H9 (cell line): ENCODE results near the gene YAF2. TPM values are rescaled to one million over a fixed set of nuclear protein-coding genes. Genes with fewer than 3 reads are reported as not detected.

Source experiments
- DNase-seq: peaks from one replicate; pipeline ENCODE4 v3.0.0-alpha.2; 2017
- H2AFZ ChIP-seq: one replicate; pipeline ENCODE4 v1.6.1; 2013; ENCODE audit warnings: mild to moderate bottlenecking, low read length, control low read depth, moderate library complexity
- H2AK5ac ChIP-seq: 2 replicates; pipeline ENCODE4 v1.6.1; 2013; ENCODE audit warnings: low read length, control low read depth, mixed read lengths; ENCODE audit not compliant: insufficient read length
- H2BK120ac ChIP-seq: one replicate; pipeline ENCODE4 v1.6.1; 2013; ENCODE audit warnings: low read depth, mild to moderate bottlenecking, low read length, control low read depth, inconsistent platforms; ENCODE audit not compliant: poor library complexity, severe bottlenecking
- H2BK12ac ChIP-seq: 2 replicates; pipeline ENCODE4 v1.6.1; 2013; ENCODE audit warnings: low read length, control low read depth, mixed read lengths, low read depth; ENCODE audit not compliant: insufficient read length
- H2BK15ac ChIP-seq: 2 replicates; pipeline ENCODE4 v1.6.1; 2013; ENCODE audit warnings: low read depth, low read length, control low read depth
- H2BK20ac ChIP-seq: one replicate; pipeline ENCODE4 v1.6.1; 2013; ENCODE audit warnings: low read depth, mild to moderate bottlenecking, low read length, control low read depth, inconsistent platforms; ENCODE audit not compliant: poor library complexity, severe bottlenecking
- H2BK5ac ChIP-seq: 2 replicates; pipeline ENCODE4 v1.6.1; 2013; ENCODE audit warnings: low read length, control low read depth, mixed read lengths; ENCODE audit not compliant: insufficient read length
- H3K14ac ChIP-seq: 2 replicates; pipeline ENCODE4 v1.6.1; 2013; ENCODE audit warnings: low read length, control low read depth; ENCODE audit not compliant: insufficient read depth
- H3K18ac ChIP-seq: 2 replicates; pipeline ENCODE4 v1.6.1; 2013; ENCODE audit warnings: low read depth, mild to moderate bottlenecking, mixed read lengths, low read length, control low read depth; ENCODE audit not compliant: insufficient read length
- H3K23ac ChIP-seq: 2 replicates; pipeline ENCODE4 v1.6.1; 2013; ENCODE audit warnings: low read length, control low read depth, mixed read lengths, low read depth; ENCODE audit not compliant: insufficient read length
- H3K23me2 ChIP-seq: 2 replicates; pipeline ENCODE4 v1.6.1; 2013; ENCODE audit warnings: low read depth, mild to moderate bottlenecking, mixed read lengths, low read length, control low read depth; ENCODE audit not compliant: insufficient read length, poor library complexity, severe bottlenecking
- H3K27ac ChIP-seq: 2 replicates; pipeline ENCODE4 v1.5.1; 2013; ENCODE audit warnings: low read length, control low read depth, mixed read lengths, low read depth; ENCODE audit not compliant: insufficient read length
- H3K27me3 ChIP-seq: 2 replicates; pipeline ENCODE4 v1.6.1; 2013; ENCODE audit warnings: low read length, control low read depth, inconsistent platforms; ENCODE audit not compliant: insufficient read depth
- H3K4ac ChIP-seq: 2 replicates; pipeline ENCODE4 v1.6.1; 2013; ENCODE audit warnings: low read depth, mild to moderate bottlenecking, control low read depth, inconsistent platforms, low read length, moderate library complexity
- H3K4me1 ChIP-seq: 2 replicates; pipeline ENCODE4 v1.6.1; 2013; ENCODE audit warnings: low read length, control low read depth, inconsistent platforms; ENCODE audit not compliant: insufficient read depth
- H3K4me2 ChIP-seq: 2 replicates; pipeline ENCODE4 v1.6.1; 2013; ENCODE audit warnings: low read length, control low read depth, mixed read lengths; ENCODE audit not compliant: insufficient read length, insufficient read depth
- H3K56ac ChIP-seq: 2 replicates; pipeline ENCODE4 v1.6.1; 2013; ENCODE audit warnings: low read depth, mild to moderate bottlenecking, mixed read lengths, low read length, control low read depth; ENCODE audit not compliant: insufficient read length
- H3K79me1 ChIP-seq: 2 replicates; pipeline ENCODE4 v1.6.1; 2013; ENCODE audit warnings: low read depth, mild to moderate bottlenecking, moderate library complexity, low read length, control low read depth, inconsistent platforms; ENCODE audit not compliant: insufficient read depth, poor library complexity, severe bottlenecking
- H3K79me2 ChIP-seq: 2 replicates; pipeline ENCODE4 v1.6.1; 2013; ENCODE audit warnings: low read length, control low read depth, inconsistent platforms; ENCODE audit not compliant: insufficient read depth
- H3K9ac ChIP-seq: 2 replicates; pipeline ENCODE4 v1.6.1; 2013; ENCODE audit warnings: low read length, control low read depth, mixed read lengths; ENCODE audit not compliant: insufficient read length; ENCODE audit errors: extremely low read depth
- H3K9me3 ChIP-seq: one replicate; pipeline ENCODE4 v1.6.1; 2013; ENCODE audit warnings: low read depth, low read length, inconsistent platforms; ENCODE audit not compliant: control insufficient read depth
- H3T11ph ChIP-seq: one replicate; pipeline ENCODE4 v1.6.1; 2013; ENCODE audit warnings: mild to moderate bottlenecking, low read length, control low read depth, inconsistent platforms
- H4K20me1 ChIP-seq: one replicate; pipeline ENCODE4 v1.6.1; 2013; ENCODE audit not compliant: control insufficient read depth, insufficient read length, insufficient read depth
- H4K5ac ChIP-seq: 2 replicates; pipeline ENCODE4 v1.6.1; 2013; ENCODE audit warnings: low read depth, mild to moderate bottlenecking, mixed read lengths, low read length, control low read depth; ENCODE audit not compliant: insufficient read length
- H4K8ac ChIP-seq: replicated peaks from 2 replicates; pipeline ENCODE4 v1.6.1; 2013; ENCODE audit warnings: low read length, control low read depth, mixed read lengths, low read depth; ENCODE audit not compliant: insufficient read length
- H4K91ac ChIP-seq: 2 replicates; pipeline ENCODE4 v1.6.1; 2013; ENCODE audit warnings: low read depth, mild to moderate bottlenecking, moderate library complexity, mixed read lengths, low read length, control low read depth; ENCODE audit not compliant: insufficient read length
- H3K27ac Mint-ChIP-seq, 3 experiments: 2 replicates in 2 of 3; 3 replicates in 1 of 3; pipeline ENCODE4 v1.8.0; 2020 to 2021; ENCODE audit warnings: mixed read lengths in 3 of 3, mild to moderate bottlenecking in 1 of 3, moderate library complexity in 1 of 3
- H3K27me3 Mint-ChIP-seq: 2 replicates; pipeline ENCODE4 v1.8.0; 2021; ENCODE audit warnings: low read depth, mild to moderate bottlenecking, moderate library complexity, mixed read lengths
- H3K36me3 Mint-ChIP-seq, 3 experiments: 2 replicates in 2 of 3; 3 replicates in 1 of 3; pipeline ENCODE4 v1.8.0; 2020 to 2021; ENCODE audit warnings: low read depth in 3 of 3, mixed read lengths in 3 of 3; ENCODE audit not compliant: insufficient read depth in 1 of 3
- H3K4me1 Mint-ChIP-seq, 2 experiments: 2 replicates each; pipeline ENCODE4 v1.8.0; 2020; ENCODE audit warnings: mixed read lengths in 2 of 2
- H3K4me3 Mint-ChIP-seq, 2 experiments: 2 replicates in 1 of 2; 3 replicates in 1 of 2; pipeline ENCODE4 v1.8.0; 2020 to 2021; ENCODE audit warnings: mild to moderate bottlenecking in 2 of 2, mixed read lengths in 2 of 2, moderate library complexity in 1 of 2
- H3K9me3 Mint-ChIP-seq, 2 experiments: 2 replicates in 1 of 2; 3 replicates in 1 of 2; pipeline ENCODE4 v1.8.0; 2020; ENCODE audit warnings: mild to moderate bottlenecking in 2 of 2, mixed read lengths in 2 of 2, moderate library complexity in 1 of 2
- WGBS: extraction: QIAGEN DNeasy Blood & Tissue Kit; methylation state at CpG from one replicate; pipeline ENCODE4 v1.1.7; 2013; ENCODE audit warnings: missing lambda C conversion rate, low lambda C conversion rate, mixed read lengths; ENCODE audit not compliant: insufficient read length; ENCODE audit errors: extremely low coverage; 5-methylcytosine and 5-hydroxymethylcytosine counted together
- total RNA-seq: library from RNA; stranded (reverse); gene quantifications from 2 replicates; pipeline ENCODE4 v1.2.1, GENCODE V29; 2021
- TF ChIP-seq, protein P1 (sequence below): fragments of 200-600 bp; sonication (generic); conservative IDR thresholded peaks from 3 replicates; pipeline ENCODE4 v1.8.0; 2021; ENCODE audit warnings: antibody characterized with exemption, mild to moderate bottlenecking

The YAF2 gene
- total RNA-seq, 1 experiment from 2014 or later, result 1.9 TPM

DNA sequence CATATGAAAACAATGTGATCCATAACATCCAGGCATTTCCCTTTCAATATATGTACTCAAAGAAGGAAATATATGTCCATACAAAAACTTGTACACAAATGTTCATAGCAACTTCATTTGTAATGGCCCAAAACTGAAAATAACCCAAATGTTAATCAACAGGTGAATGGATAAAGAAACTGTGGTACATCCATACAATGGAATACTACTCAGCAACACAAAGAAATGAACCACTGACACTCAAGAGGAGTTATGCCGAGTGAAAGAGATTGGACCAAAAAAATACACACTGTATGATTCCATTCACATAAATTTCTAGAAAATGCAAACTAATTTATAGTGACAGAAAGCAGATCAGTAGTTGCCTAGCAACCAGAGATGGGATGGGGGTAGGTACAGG is 63.1 kb downstream of the YAF2 start:
- no peak overlapping the region for H2BK12ac ChIP-seq
- Mint-ChIP-seq H3K27me3 (no peaks in the 10 kb centered on the region), H3K36me3 (peaks cover 9 to 23% (median 12%) of the 10 kb centered on the region in 3 experiments), H3K4me3 (no peak overlapping the region), H3K4me1 (peaks cover 8 to 15% of the 10 kb centered on the region in 2 experiments), H3K27ac (no peak overlapping the region), H3K9me3 (peaks cover 14 to 15% of the 10 kb centered on the region in 2 experiments)
- H3K79me1 ChIP-seq, result no peaks in the 10 kb centered on the region
- H3K79me2 ChIP-seq, result no peaks in the 10 kb centered on the region
- no peak overlapping the region for H3K23ac ChIP-seq
- H3K27ac ChIP-seq, result no peak overlapping the region
- H2BK15ac ChIP-seq, result no peak overlapping the region
- no peaks in the 10 kb centered on the region for H3K9me3 ChIP-seq
- H2AFZ ChIP-seq, result no peak overlapping the region
- H4K5ac ChIP-seq, result no peak overlapping the region
- no CpG with 5 or more reads among the region's 1 CpG for WGBS
- no peaks in the 10 kb centered on the region for H4K20me1 ChIP-seq
- no peaks in the 10 kb centered on the region for H3K27me3 ChIP-seq
- no peak overlapping the region for H3K56ac ChIP-seq
- H3K18ac ChIP-seq, result no peak overlapping the region
- no peak for DNase-seq
- no peak overlapping the region for H2BK120ac ChIP-seq
- no peak overlapping the region for H3K9ac ChIP-seq
- TF ChIP-seq, protein P1, sequence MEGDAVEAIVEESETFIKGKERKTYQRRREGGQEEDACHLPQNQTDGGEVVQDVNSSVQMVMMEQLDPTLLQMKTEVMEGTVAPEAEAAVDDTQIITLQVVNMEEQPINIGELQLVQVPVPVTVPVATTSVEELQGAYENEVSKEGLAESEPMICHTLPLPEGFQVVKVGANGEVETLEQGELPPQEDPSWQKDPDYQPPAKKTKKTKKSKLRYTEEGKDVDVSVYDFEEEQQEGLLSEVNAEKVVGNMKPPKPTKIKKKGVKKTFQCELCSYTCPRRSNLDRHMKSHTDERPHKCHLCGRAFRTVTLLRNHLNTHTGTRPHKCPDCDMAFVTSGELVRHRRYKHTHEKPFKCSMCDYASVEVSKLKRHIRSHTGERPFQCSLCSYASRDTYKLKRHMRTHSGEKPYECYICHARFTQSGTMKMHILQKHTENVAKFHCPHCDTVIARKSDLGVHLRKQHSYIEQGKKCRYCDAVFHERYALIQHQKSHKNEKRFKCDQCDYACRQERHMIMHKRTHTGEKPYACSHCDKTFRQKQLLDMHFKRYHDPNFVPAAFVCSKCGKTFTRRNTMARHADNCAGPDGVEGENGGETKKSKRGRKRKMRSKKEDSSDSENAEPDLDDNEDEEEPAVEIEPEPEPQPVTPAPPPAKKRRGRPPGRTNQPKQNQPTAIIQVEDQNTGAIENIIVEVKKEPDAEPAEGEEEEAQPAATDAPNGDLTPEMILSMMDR, result no peak
- H4K91ac ChIP-seq, result no peak overlapping the region
- no peaks in the 10 kb centered on the region for H3K4me1 ChIP-seq
- no peak overlapping the region for H2BK5ac ChIP-seq
- H3K23me2 ChIP-seq, result no peaks in the 10 kb centered on the region
- no peak overlapping the region for H2BK20ac ChIP-seq
- no peak overlapping the region for H2AK5ac ChIP-seq
- H3T11ph ChIP-seq, result no peak overlapping the region
- H3K14ac ChIP-seq, result no peak overlapping the region
- no peak overlapping the region for H3K4me2 ChIP-seq
- no peak overlapping the region for H4K8ac ChIP-seq
- H3K4ac ChIP-seq, result no peak overlapping the region
